ENCODE measurements around the gene PLXNA2.

GRCh38 chr1:208288495-208288894, 44.3 kb upstream of the PLXNA2 start:
- TF ChIP-seq RFX5 (IDR thresholded peaks at IDR 0.05; ENCODE audit: low read depth, low read length) (no peak), ELK1 (IDR thresholded peaks at IDR 0.05; ENCODE audit: borderline replicate concordance, low read depth, low read length) (no peak), USF2 (IDR thresholded peaks at IDR 0.05; ENCODE audit: low read depth, low read length) (no peak), CTCF (conservative IDR thresholded peaks at IDR 0.05; ENCODE audit: low read depth, low read length) (no peak), POLR2A (IDR thresholded peaks at IDR 0.05; ENCODE audit: low read depth, low read length) (no peak), SMC3 (IDR thresholded peaks at IDR 0.05; ENCODE audit: low read depth, low read length) (no peak), MXI1 (IDR thresholded peaks at IDR 0.05; ENCODE audit: borderline replicate concordance, low read depth, low read length) (no peak), MAFK (IDR thresholded peaks at IDR 0.05; ENCODE audit: low read depth, low read length) (no peak), RAD21 (IDR thresholded peaks at IDR 0.05; ENCODE audit: low read length) (no peak), RCOR1 (IDR thresholded peaks at IDR 0.05; ENCODE audit: insufficient replicate concordance, low read length) (no peak), BHLHE40 (IDR thresholded peaks at IDR 0.05; ENCODE audit: low read depth, low read length) (no peak), MAZ (IDR thresholded peaks at IDR 0.05; ENCODE audit: borderline replicate concordance, low read depth, low read length) (no peak), CEBPB (IDR thresholded peaks at IDR 0.05; ENCODE audit: low read depth, low read length) (no peak), CHD1 (IDR thresholded peaks at IDR 0.05; ENCODE audit: low read depth, low read length) (no peak)
